Measurements from ENCODE around the gene BACH2.

- no peak for TF ChIP-seq CTCF (IDR thresholded peaks at IDR 0.05; ENCODE audit: low read depth, low read length, poor library complexity, severe bottlenecking)
- no peak for TF ChIP-seq EZH2phosphoT487 (IDR thresholded peaks at IDR 0.05; ENCODE audit: borderline replicate concordance, low read length)
Observed at GRCh38 chr6:90167514-90168379, 128.9 kb downstream of the BACH2 start.
